ENCODE data around the gene PNKD. TPM values are rescaled to one million over a fixed set of nuclear protein-coding genes. Genes with fewer than 3 reads are reported as not detected.

The PNKD gene
- total and polyA plus RNA-seq, 2 of the 8 experiments (the other 6 are each of a cell fraction or from before 2014, with no cell fraction given), result 43.9 to 65.4 TPM

- H3K4me1 ChIP-seq (replicated peaks in 1 of 4; ENCODE audit: control insufficient read depth in 3 of 4, insufficient read depth in 4 of 4, low read length in 3 of 4), result peaks cover 0 to 4% (median 0%) of the 10 kb centered on the region in 4 experiments; a peak in 1 of 7 replicates
- H4K8ac ChIP-seq (ENCODE audit: extremely low read depth, insufficient read depth, low read length), result no peak overlapping the region
- no peaks in the 10 kb centered on the region for H3K79me2 ChIP-seq (ENCODE audit: control insufficient read depth in 1 of 2, insufficient read depth in 2 of 2, low read length in 2 of 2)
- no peak for FAIRE-seq
- H2BK5ac ChIP-seq (ENCODE audit: low read depth, low read length), result no peak overlapping the region
- H2AFZ ChIP-seq (ENCODE audit: low read length), result no peak overlapping the region
- H2AK5ac ChIP-seq (ENCODE audit: low read depth, low read length), result no peak overlapping the region
- no peak overlapping the region for H2BK120ac ChIP-seq (replicated peaks; ENCODE audit: low read depth, low read length)
- no peak overlapping the region for H3K23ac ChIP-seq (ENCODE audit: insufficient read length)
- no peak overlapping the region for H2BK15ac ChIP-seq (ENCODE audit: low read length)
- CTCF ChIA-PET (ENCODE audit: partially characterized antibody), result interaction anchor here (0.6 to 2.0 kb wide), 4 partner anchors 8 to 71 kb away, joined by 3 to 4 read pairs (median 4); partner anchors contain the start of gene AAMP
- no peak overlapping the region for H3K4ac ChIP-seq (replicated peaks; ENCODE audit: insufficient read length, low read depth, low read length)
- H3K9ac ChIP-seq (replicated peaks in 1 of 4; ENCODE audit: extremely low read depth in 1 of 4, low read depth in 3 of 4, low read length in 3 of 4), result no peak overlapping the region
- no peak overlapping the region for H3K4me3 ChIP-seq (ENCODE audit: extremely low read depth in 1 of 4, insufficient read depth in 2 of 4, low read depth in 3 of 4, low read length in 4 of 4)
- H3K18ac ChIP-seq (ENCODE audit: extremely low read depth, low read length), result no peak overlapping the region
- no peak overlapping the region for H4K91ac ChIP-seq (replicated peaks; ENCODE audit: insufficient read length, low read length)
- H3K4me2 ChIP-seq (ENCODE audit: insufficient read depth in 1 of 2, low read depth in 2 of 2, low read length in 2 of 2), result no peak overlapping the region
- no peaks in the 10 kb centered on the region for H3K9me3 ChIP-seq (ENCODE audit: insufficient read depth in 2 of 2, low read depth in 1 of 2, low read length in 1 of 2)
- TF ChIP-seq E2F6 (IDR thresholded peaks at IDR 0.05) (no peak), FOSL1 (IDR thresholded peaks at IDR 0.05; ENCODE audit: insufficient read depth, low read depth, low read length) (no peak), TAF1 (IDR thresholded peaks at IDR 0.05; ENCODE audit: low read depth, low read length) (no peak), TAF7 (optimal IDR thresholded peaks at IDR 0.05; ENCODE audit: borderline replicate concordance, low read depth, low read length) (no peak), HDAC6 (IDR thresholded peaks at IDR 0.05; ENCODE audit: low read depth, low read length) (no peak), BCL11A (IDR thresholded peaks at IDR 0.05; ENCODE audit: low read depth in 2 of 2, low read length in 2 of 2) (no peak), GTF2F1 (IDR thresholded peaks at IDR 0.05; ENCODE audit: borderline replicate concordance, low read depth, low read length) (no peak), POLR2A (IDR thresholded peaks at IDR 0.05; ENCODE audit: control extremely low read depth in 1 of 2, low read depth in 2 of 2, low read length in 2 of 2) (no peak), GABPA (IDR thresholded peaks at IDR 0.05; ENCODE audit: borderline replicate concordance, insufficient read depth, low read length) (no peak), BRCA1 (IDR thresholded peaks at IDR 0.05; ENCODE audit: low read depth, low read length) (no peak), SRF (IDR thresholded peaks at IDR 0.05; ENCODE audit: low read depth, low read length) (no peak), SAP30 (IDR thresholded peaks at IDR 0.05; ENCODE audit: insufficient read depth, insufficient replicate concordance, low read length) (no peak)
- H4K20me1 ChIP-seq (replicated peaks in 1 of 2; ENCODE audit: control insufficient read depth in 1 of 2, insufficient read depth in 2 of 2, low read length in 2 of 2), result no peaks in the 10 kb centered on the region
- H3K23me2 ChIP-seq (ENCODE audit: low read depth, low read length), result no peaks in the 10 kb centered on the region
- H4K5ac ChIP-seq (ENCODE audit: insufficient read length, low read depth, low read length), result no peak overlapping the region
- POLR2A ChIA-PET (ENCODE audit: partially characterized antibody), result interaction anchor here (1.0 kb wide), 1 partner anchor 18 kb away, joined by 3 read pairs; no protein-coding TSS in a partner anchor
- H2BK20ac ChIP-seq (ENCODE audit: low read length), result no peak overlapping the region
- H2BK12ac ChIP-seq (ENCODE audit: low read depth, low read length), result no peak overlapping the region
- H3K56ac ChIP-seq (replicated peaks; ENCODE audit: insufficient read length, low read depth, low read length), result no peak overlapping the region
- no peak overlapping the region for H3K27ac ChIP-seq (ENCODE audit: low read depth, low read length)
- no peaks in the 10 kb centered on the region for H3K79me1 ChIP-seq (ENCODE audit: low read depth, low read length)
- WGBS, 2 experiments (ENCODE audit: extremely low coverage in 1 of 2, insufficient coverage in 1 of 2, insufficient read length in 1 of 2, insufficient replicate concordance in 2 of 2, low coverage in 1 of 2, low lambda C conversion rate in 2 of 2, missing lambda C conversion rate in 1 of 2), result 97% methylated on average over 8 of the region's 8 CpGs; no CpG with 5 or more reads in 1 of the 2 experiments
- no peaks in the 10 kb centered on the region for H3K27me3 ChIP-seq (replicated peaks in 1 of 4; ENCODE audit: control insufficient read depth in 3 of 4, extremely low read depth in 1 of 4, insufficient read depth in 3 of 4, low read length in 3 of 4)
- no peaks in the 10 kb centered on the region; a peak in 1 of 8 replicates for H3K36me3 ChIP-seq (ENCODE audit: control insufficient read depth in 2 of 4, insufficient read depth in 4 of 4, low read length in 3 of 4)
- no peak for DNase-seq (ENCODE audit: low read depth in 1 of 2, low spot score in 2 of 2)
- no peak overlapping the region for H3K14ac ChIP-seq (ENCODE audit: insufficient read length)
Observed at GRCh38 chr2:218341381-218341780, 71.1 kb downstream of the PNKD start.
